ENCODE results near the gene PFDN1.
"Not testable (repeated sequence)": the region's sequence is repeated elsewhere in the genome, so short reads cannot be mapped to it uniquely, and the experiment has no call there.

The PFDN1 gene

GRCh38 chr5:140213370-140213983, 89.4 kb downstream of the PFDN1 start:
- no peak for DNase-seq (ENCODE audit: low read depth)

GRCh38 chr5:140208065-140208464, 94.8 kb downstream of the PFDN1 start:
- DNase-seq (ENCODE audit: low read depth), result no peak

- DNase-seq (ENCODE audit: low read depth), result no peak
Observed at GRCh38 chr5:140207250-140207964, 95.5 kb downstream of the PFDN1 start.

DNA sequence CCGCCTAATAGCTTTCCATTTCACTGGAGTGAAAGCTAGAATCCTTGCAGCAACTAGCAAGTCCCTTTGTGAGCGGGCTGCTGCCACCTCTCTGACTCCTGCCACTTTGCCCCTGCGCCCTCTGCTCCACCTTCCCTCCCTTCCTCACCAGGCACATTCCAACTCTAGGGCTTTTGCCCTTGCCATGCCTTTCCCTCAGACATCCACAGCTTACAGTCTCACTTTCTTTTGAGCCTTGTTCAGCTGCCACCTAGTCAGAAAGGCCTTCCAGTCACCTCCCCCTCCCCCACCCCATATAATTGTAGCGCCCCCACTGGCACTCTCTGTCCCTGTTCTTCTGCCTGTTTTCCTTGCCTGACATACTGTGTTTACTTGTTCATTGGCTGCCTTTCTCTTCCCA, 96.9 kb downstream of the PFDN1 start:
- no peak for DNase-seq (ENCODE audit: low read depth)

DNA sequence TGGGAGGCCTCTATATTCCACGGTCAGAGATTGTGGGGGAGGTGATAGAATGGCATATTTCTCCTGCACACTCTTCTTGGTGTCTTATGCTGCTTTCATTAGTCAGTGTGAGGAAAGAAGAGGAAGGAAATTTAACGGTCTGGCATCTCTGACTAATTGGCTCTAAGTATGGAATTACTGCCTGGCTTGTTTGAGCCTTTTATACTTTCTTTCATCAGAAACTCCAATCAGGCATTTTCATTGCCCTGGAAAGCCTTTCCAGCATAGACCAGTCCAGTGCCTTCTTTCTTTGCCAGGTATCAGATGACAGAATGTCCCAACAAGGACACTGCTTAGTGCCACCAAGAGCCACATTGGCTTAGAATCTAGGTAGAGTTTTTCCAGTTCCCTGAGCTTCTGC, 97.7 kb downstream of the PFDN1 start:
- DNase-seq (ENCODE audit: low read depth), result no peak

- no peak for DNase-seq (ENCODE audit: low read depth)
Observed at GRCh38 chr5:140202610-140203009, 100.3 kb downstream of the PFDN1 start.

DNA sequence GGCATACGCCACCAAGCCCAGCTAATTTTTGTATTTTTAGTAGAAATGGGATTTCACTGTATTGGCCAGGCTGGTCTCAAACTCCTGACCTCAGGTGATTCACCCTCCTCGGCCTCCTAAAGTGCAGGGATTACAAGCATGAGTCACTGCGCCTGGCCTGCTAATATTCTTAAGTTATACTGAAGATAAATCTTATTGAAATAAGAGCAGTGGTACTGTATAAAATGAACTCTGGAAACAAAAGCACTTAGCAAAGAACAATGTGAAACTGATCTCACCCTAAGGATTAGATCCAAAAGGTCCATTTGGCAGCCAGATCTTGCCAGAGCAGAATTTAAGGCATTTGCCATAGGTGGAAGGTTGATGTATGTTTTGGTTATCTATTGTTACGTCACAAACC, 100.8 kb downstream of the PFDN1 start:
- no peak for DNase-seq (ENCODE audit: low read depth)

DNA sequence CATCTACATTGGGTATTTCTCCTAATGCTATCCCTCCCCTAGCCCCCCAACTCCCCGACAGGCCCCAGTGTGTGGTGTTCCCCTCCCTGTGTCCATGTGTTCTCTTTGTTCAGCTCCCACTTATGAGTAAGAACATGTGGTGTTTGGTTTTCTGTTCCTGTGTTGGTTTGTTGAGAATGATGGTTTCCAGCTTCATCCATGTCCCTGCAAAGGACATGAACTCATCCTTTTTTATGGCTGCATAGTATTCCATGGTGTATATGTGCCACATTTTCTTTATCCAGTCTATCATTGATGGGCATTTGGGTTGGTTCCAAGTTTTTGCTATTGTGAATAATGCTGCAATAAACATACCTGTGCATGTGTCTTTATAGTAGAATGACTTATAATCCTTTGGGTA, 104.0 kb downstream of the PFDN1 start:
- DNase-seq (ENCODE audit: low read depth), result not testable (repeated sequence)

DNA sequence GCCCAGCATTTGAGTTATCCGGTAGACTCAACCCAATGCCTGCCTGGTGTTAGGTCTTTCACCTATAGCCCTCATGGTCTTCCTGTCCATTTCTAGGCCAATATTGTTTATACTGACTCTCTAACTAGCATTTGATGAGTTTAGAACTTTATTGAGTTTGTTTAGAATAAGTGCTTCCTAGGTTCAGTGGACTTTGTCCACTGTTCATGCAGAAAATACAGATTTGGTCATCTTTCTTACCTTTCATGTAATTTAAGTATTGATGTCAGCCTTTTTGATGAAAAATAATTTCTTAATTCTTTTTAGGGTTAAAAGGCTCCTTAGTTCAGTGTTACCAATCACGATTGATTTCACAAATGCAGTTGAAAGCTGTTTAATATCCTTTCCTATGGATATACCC, 105.9 kb downstream of the PFDN1 start:
- no peak for DNase-seq (ENCODE audit: low read depth)

DNA sequence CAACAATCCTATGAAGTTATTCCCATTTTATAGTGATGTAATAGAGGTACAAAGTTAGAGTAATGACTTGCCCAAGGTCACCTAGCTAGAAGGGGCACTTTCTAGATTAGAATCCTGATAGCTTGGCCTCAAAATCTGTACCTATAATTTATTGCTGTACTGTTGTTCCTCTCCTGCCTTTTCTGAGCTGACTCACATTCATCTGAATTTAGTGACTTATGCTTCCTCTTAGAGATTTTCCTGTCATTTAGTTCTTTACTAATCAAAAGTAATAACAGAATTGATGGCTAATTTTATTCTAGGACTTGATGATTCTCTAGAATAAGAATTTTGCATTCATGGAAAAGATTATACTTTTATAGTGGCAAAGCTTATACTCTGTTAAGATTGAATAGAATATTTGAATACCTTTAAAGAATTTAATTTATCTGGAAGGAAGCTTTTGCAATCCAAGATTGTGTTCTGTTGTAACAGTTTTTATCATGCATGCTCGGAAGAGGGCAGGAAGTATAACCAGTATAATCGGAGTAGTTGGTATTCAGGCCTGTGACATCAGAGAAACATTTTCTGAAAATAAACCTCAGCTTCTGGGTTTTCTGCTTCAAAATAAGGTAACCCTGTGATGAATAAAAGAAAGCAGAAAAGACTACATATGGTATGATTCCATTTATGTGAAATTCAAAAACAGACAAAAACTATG, 106.6 kb downstream of the PFDN1 start:
- DNase-seq (ENCODE audit: low read depth), result no peak
